NCI-H1105 treated with DMSO at 0.1 percent for 48 hours (cell line): ENCODE data around the gene HOMER3.

Source experiments
- DNase-seq: peaks from one replicate; lab custom pipeline; 2025; lab: John Stamatoyannopoulos, UW

HOMER3 gene

GRCh38 chr19:18879579-18880373, 61.2 kb downstream of the HOMER3 start:
- no peak for DNase-seq
